ENCODE measurements around the gene PRKAR2B. TPM values are rescaled to one million over a fixed set of nuclear protein-coding genes. Genes with fewer than 3 reads are reported as not detected.
A peak's percentile ranks its signal among the peaks of the same experiment; 100 is the strongest.

Gene PRKAR2B
- total RNA-seq, 2 experiments from 2014 or later, result 1.4 to 2.0 TPM

- Mint-ChIP-seq H3K36me3 (peaks cover 15% of the 10 kb centered on the region), H3K27ac (peak overlapping the region; percentile 77), H3K4me3 (peak overlapping the region; percentile 59), H3K4me1 (peaks cover 44% of the 10 kb centered on the region), H3K27me3 (peaks cover 4% of the 10 kb centered on the region), H3K9me3 (no peaks in the 10 kb centered on the region)
- no peak for DNase-seq
These were observed 127.0 kb downstream of the PRKAR2B start for GRCh38 chr7:107171496-107171895.

- Mint-ChIP-seq H3K9me3 (no peaks in the 10 kb centered on the region), H3K27me3 (peaks cover 4% of the 10 kb centered on the region), H3K4me1 (peaks cover 49% of the 10 kb centered on the region), H3K36me3 (peaks cover 15% of the 10 kb centered on the region), H3K27ac (peak overlapping the region; percentile 82), H3K4me3 (no peak overlapping the region)
- no peak for DNase-seq
These were observed 127.9 kb downstream of the PRKAR2B start for GRCh38 chr7:107172276-107173032.

GRCh38 chr7:107173191-107173590 lies 128.7 kb downstream of the PRKAR2B start:
- H3K36me3 Mint-ChIP-seq, result peaks cover 15% of the 10 kb centered on the region
- H3K4me3 Mint-ChIP-seq, result peak overlapping the region; percentile 52
- no peak for DNase-seq
- peaks cover 54% of the 10 kb centered on the region for H3K4me1 Mint-ChIP-seq
- no peaks in the 10 kb centered on the region for H3K9me3 Mint-ChIP-seq
- peak overlapping the region; percentile 82 for H3K27ac Mint-ChIP-seq
- peaks cover 4% of the 10 kb centered on the region for H3K27me3 Mint-ChIP-seq

- Mint-ChIP-seq H3K9me3 (no peaks in the 10 kb centered on the region), H3K27ac (peak overlapping the region; percentile 82), H3K4me3 (peak overlapping the region; percentile 52), H3K4me1 (peaks cover 56% of the 10 kb centered on the region), H3K27me3 (peaks cover 2% of the 10 kb centered on the region), H3K36me3 (peaks cover 15% of the 10 kb centered on the region)
- no peak for DNase-seq
These were observed 129.3 kb downstream of the PRKAR2B start for GRCh38 chr7:107173691-107174406.

GRCh38 chr7:107179326-107180164 lies 135.0 kb downstream of the PRKAR2B start:
- no peak for DNase-seq
- H3K27ac Mint-ChIP-seq, result peak overlapping the region; percentile 97
- H3K9me3 Mint-ChIP-seq, result no peaks in the 10 kb centered on the region
- no peaks in the 10 kb centered on the region for H3K27me3 Mint-ChIP-seq
- H3K4me1 Mint-ChIP-seq, result peaks cover 56% of the 10 kb centered on the region
- H3K36me3 Mint-ChIP-seq, result peaks cover 17% of the 10 kb centered on the region
- H3K4me3 Mint-ChIP-seq, result peak overlapping the region; percentile 58

GRCh38 chr7:107180378-107180777 lies 135.9 kb downstream of the PRKAR2B start:
- peak; percentile 83 for DNase-seq
- H3K36me3 Mint-ChIP-seq, result peaks cover 17% of the 10 kb centered on the region
- H3K27me3 Mint-ChIP-seq, result no peaks in the 10 kb centered on the region
- no peaks in the 10 kb centered on the region for H3K9me3 Mint-ChIP-seq
- peaks cover 53% of the 10 kb centered on the region for H3K4me1 Mint-ChIP-seq
- peak overlapping the region; percentile 58 for H3K4me3 Mint-ChIP-seq
- peak overlapping the region; percentile 97 for H3K27ac Mint-ChIP-seq

DNA sequence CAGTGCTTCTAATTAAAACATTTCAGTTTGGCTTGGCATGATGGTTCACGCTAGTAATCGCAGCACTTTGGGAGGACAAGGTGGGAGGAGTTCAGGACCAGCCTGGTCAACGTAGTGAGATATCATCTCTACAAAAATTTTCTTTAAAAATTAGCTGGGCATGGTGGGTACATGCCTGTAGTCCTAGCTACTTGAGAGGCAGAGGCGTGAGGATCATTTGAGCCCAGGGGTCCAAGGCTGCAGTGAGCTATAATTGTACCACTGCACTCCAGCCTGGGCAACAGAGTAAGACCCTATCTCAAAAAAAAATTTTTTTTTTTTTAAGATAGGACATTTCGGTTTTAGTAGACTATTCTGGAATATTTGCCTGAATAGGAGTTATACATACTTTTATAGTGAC lies 136.7 kb downstream of the PRKAR2B start:
- Mint-ChIP-seq H3K27ac (peak overlapping the region; percentile 97), H3K9me3 (no peaks in the 10 kb centered on the region), H3K36me3 (peaks cover 18% of the 10 kb centered on the region), H3K4me3 (peak overlapping the region; percentile 58), H3K27me3 (no peaks in the 10 kb centered on the region), H3K4me1 (peaks cover 50% of the 10 kb centered on the region)
- no peak for DNase-seq

DNA sequence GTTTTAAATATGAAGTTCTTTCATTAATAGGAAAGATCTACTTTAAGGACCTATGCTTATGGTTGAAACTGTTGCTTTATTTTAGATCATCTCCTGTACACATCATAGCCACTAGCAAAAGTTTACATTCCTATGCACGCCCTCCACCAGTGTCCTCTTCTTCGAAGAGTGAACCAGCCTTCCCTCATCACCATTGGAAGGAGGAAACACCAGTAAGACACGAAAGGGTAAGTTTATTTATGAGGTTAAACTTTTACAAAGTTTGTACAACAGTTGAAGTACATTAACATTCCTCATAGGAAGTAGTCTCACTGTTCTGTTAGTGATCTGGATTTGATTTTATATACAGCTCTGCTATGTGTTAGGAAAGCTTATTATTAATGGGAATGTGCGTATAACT lies 141.2 kb downstream of the PRKAR2B start:
- no peak for DNase-seq
- Mint-ChIP-seq H3K27ac (no peak overlapping the region), H3K36me3 (peaks cover 17% of the 10 kb centered on the region), H3K4me1 (peaks cover 25% of the 10 kb centered on the region), H3K4me3 (no peak overlapping the region), H3K9me3 (no peaks in the 10 kb centered on the region), H3K27me3 (no peaks in the 10 kb centered on the region)

DNA sequence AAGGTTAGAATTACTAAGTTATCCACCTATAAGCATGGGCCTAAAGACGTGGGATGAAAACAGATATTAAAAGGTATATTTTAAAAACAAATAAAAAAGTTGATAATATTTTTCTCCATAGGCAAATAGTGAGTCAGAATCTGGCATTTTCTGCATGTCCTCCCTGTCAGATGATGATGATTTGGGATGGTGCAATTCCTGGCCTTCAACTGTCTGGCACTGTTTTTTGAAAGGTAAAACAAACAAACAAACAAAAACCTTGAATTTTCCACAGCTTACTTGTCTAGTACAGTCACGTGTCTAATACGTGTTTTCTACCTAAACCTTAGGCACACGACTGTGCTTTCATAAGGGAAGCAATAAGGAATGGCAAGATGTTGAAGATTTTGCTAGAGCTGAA lies 141.7 kb downstream of the PRKAR2B start:
- H3K36me3 Mint-ChIP-seq, result peaks cover 12% of the 10 kb centered on the region
- no peaks in the 10 kb centered on the region for H3K9me3 Mint-ChIP-seq
- H3K4me3 Mint-ChIP-seq, result no peak overlapping the region
- peaks cover 21% of the 10 kb centered on the region for H3K4me1 Mint-ChIP-seq
- H3K27me3 Mint-ChIP-seq, result no peaks in the 10 kb centered on the region
- H3K27ac Mint-ChIP-seq, result no peak overlapping the region
- no peak for DNase-seq

DNA sequence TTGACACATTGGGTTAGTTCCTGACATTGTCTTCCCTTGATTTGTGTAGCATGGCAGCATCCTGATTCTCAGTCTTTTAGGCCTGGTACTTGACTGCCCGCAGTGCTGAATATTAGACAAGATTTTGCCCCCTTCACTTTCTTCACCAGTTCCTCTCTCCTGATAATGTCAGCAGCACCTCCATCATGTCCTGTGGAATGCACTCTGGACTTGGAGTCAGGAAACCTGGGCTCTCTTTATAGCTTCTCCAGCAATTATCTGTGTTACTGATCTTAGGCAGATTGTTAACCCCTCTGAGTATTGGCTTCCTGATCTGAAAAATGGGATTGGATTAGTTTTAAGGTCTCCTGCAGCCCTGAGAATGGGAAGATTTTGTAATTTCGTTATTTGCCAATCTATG lies 143.3 kb downstream of the PRKAR2B start:
- Mint-ChIP-seq H3K27ac (no peak overlapping the region), H3K36me3 (peaks cover 14% of the 10 kb centered on the region), H3K27me3 (no peaks in the 10 kb centered on the region), H3K4me1 (peaks cover 19% of the 10 kb centered on the region), H3K9me3 (no peaks in the 10 kb centered on the region), H3K4me3 (no peak overlapping the region)
- no peak for DNase-seq

GRCh38 chr7:107190090-107190489 lies 145.6 kb downstream of the PRKAR2B start:
- no peak for DNase-seq
- H3K27ac Mint-ChIP-seq, result no peak overlapping the region
- H3K36me3 Mint-ChIP-seq, result peaks cover 15% of the 10 kb centered on the region
- no peaks in the 10 kb centered on the region for H3K9me3 Mint-ChIP-seq
- H3K27me3 Mint-ChIP-seq, result no peaks in the 10 kb centered on the region
- peaks cover 18% of the 10 kb centered on the region for H3K4me1 Mint-ChIP-seq
- no peak overlapping the region for H3K4me3 Mint-ChIP-seq

- Mint-ChIP-seq H3K27ac (peak overlapping the region; percentile 19), H3K4me1 (peaks cover 13% of the 10 kb centered on the region), H3K36me3 (peaks cover 12% of the 10 kb centered on the region), H3K9me3 (no peaks in the 10 kb centered on the region), H3K27me3 (no peaks in the 10 kb centered on the region), H3K4me3 (no peak overlapping the region)
- DNase-seq, result no peak
These were observed 149.5 kb downstream of the PRKAR2B start for GRCh38 chr7:107194052-107194451.

- Mint-ChIP-seq H3K36me3 (peaks cover 11% of the 10 kb centered on the region), H3K27ac (peak overlapping the region; percentile 22), H3K4me3 (no peak overlapping the region), H3K9me3 (no peaks in the 10 kb centered on the region), H3K4me1 (peaks cover 9% of the 10 kb centered on the region), H3K27me3 (no peaks in the 10 kb centered on the region)
- no peak for DNase-seq
These were observed 152.5 kb downstream of the PRKAR2B start for GRCh38 chr7:107196834-107197610.

DNA sequence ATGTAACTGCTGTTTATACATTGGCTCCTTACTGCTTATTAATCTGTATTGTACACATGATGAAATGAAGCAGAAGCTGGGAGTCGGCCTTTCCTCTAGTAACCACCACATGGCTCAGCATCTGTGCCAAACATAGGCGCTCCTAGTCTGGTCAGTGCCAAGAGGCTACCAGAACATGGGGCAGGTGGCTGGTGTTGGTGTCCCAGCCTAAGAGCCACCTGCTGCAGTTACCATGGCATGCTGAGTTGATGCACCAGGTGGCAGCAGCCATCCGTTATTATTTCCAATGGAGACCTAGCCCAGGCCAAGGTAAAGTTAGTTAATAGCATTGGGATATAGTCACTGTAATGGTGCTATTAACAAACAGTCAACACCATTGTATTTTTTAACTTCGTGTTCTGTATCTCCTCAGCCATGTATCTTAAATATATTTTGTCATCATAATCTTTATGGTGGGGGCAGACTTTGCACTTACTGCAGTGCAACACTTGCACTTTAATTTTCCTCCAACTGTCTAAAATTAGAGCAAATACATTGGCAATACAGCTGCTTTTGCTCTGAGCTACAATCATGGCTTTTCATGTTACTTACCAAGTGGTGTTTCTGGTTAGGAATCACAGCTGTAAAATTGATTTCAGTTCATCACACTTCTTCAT lies 157.4 kb downstream of the PRKAR2B start:
- H3K4me3 Mint-ChIP-seq, result no peak overlapping the region
- peak; percentile 13 for DNase-seq
- no peak overlapping the region for H3K27ac Mint-ChIP-seq
- no peaks in the 10 kb centered on the region for H3K9me3 Mint-ChIP-seq
- peaks cover 9% of the 10 kb centered on the region for H3K36me3 Mint-ChIP-seq
- no peaks in the 10 kb centered on the region for H3K27me3 Mint-ChIP-seq
- no peaks in the 10 kb centered on the region for H3K4me1 Mint-ChIP-seq

Data from activated naive CD8-positive, alpha-beta T cell treated with anti-CD3 and anti-CD28 coated beads for 36 hours (primary cell).